Hepatocyte (in vitro differentiated cells): ENCODE results near the gene SLX4. TPM values are rescaled to one million over a fixed set of nuclear protein-coding genes. Genes with fewer than 3 reads are reported as not detected.

Experiments
- DNase-seq: peaks from one replicate; pipeline ENCODE4 v3.0.0-alpha.2; 2016; ENCODE audit warnings: low spot score
- H2AFZ ChIP-seq: fragments of 200-600 bp; sonication (generic); 2 replicates; pipeline ENCODE4 v1.6.0; 2016; ENCODE audit warnings: antibody characterized with exemption, mild to moderate bottlenecking
- H3K27ac ChIP-seq: fragments of 200-600 bp; sonication (generic); 2 replicates; pipeline ENCODE4 v1.5.1; 2016; ENCODE audit warnings: mild to moderate bottlenecking
- H3K27me3 ChIP-seq: fragments of 200-600 bp; sonication (generic); 2 replicates; pipeline ENCODE4 v1.6.1; 2016
- H3K36me3 ChIP-seq: fragments of 200-600 bp; sonication (generic); replicated peaks from 2 replicates; pipeline ENCODE4 v1.5.1; 2016; ENCODE audit warnings: low read depth; ENCODE audit not compliant: insufficient read depth
- H3K4me1 ChIP-seq: fragments of 200-600 bp; sonication (generic); 2 replicates; pipeline ENCODE4 v1.5.1; 2016; ENCODE audit warnings: mild to moderate bottlenecking, moderate library complexity; ENCODE audit not compliant: insufficient read depth
- H3K4me2 ChIP-seq: fragments of 200-600 bp; sonication (generic); 2 replicates; pipeline ENCODE4 v1.6.0; 2016
- H3K4me3 ChIP-seq: fragments of 200-600 bp; sonication (generic); 2 replicates; pipeline ENCODE4 v1.5.1; 2016; ENCODE audit warnings: mild to moderate bottlenecking
- H3K79me2 ChIP-seq: fragments of 200-600 bp; sonication (generic); 2 replicates; pipeline ENCODE4 v1.6.0; 2017; ENCODE audit warnings: mild to moderate bottlenecking
- H3K9me2 ChIP-seq: fragments of 200-600 bp; sonication (generic); replicated peaks from 2 replicates; pipeline ENCODE4 v1.6.0; 2017; ENCODE audit warnings: mild to moderate bottlenecking; ENCODE audit not compliant: insufficient read depth
- H3K9me3 ChIP-seq: fragments of 200-600 bp; sonication (generic); 2 replicates; pipeline ENCODE4 v1.5.1; 2016; ENCODE audit warnings: low read depth, mild to moderate bottlenecking
- H4K20me1 ChIP-seq: fragments of 200-600 bp; sonication (generic); 2 replicates; pipeline ENCODE4 v1.6.0; 2016; ENCODE audit warnings: mild to moderate bottlenecking; ENCODE audit not compliant: insufficient read depth, poor library complexity, severe bottlenecking
- EZH2 ChIP-seq: fragments of 200-600 bp; sonication (generic); IDR thresholded peaks from 2 replicates; pipeline ENCODE4 v1.6.1; 2016; ENCODE audit warnings: antibody characterized with exemption, mild to moderate bottlenecking, borderline replicate concordance
- EZH2phosphoT487 ChIP-seq: fragments of 200-600 bp; sonication (generic); IDR thresholded peaks from one replicate; pipeline ENCODE4 v1.6.1; 2018; ENCODE audit warnings: antibody characterized with exemption, mild to moderate bottlenecking, low read depth, moderate library complexity; ENCODE audit not compliant: unreplicated experiment, severe bottlenecking
- WGBS: methylation state at CpG from one replicate; pipeline ENCODE4 v1.1.6; 2016; ENCODE audit warnings: low lambda C conversion rate; ENCODE audit errors: missing lambda C conversion rate; 5-methylcytosine and 5-hydroxymethylcytosine counted together
- polyA plus RNA-seq: library from polyadenylated mRNA; unstranded; fragments of >200 nt; fragmentation: Nextera tagmentation; extraction: Ambion mirVana; gene quantifications from 2 replicates; pipeline ENCODE4 v1.2.1, GENCODE V29; 2016
- total RNA-seq: library from RNA; depleted of rRNA; stranded (reverse); fragments of >200 nt; gene quantifications from 2 replicates; pipeline ENCODE4 v1.2.3, GENCODE V29; 2014
- TF ChIP-seq, protein P1 (sequence below): fragments of 200-600 bp; sonication (generic); IDR thresholded peaks from 2 replicates; pipeline ENCODE4 v1.5.1; 2016; ENCODE audit warnings: antibody characterized with exemption, mild to moderate bottlenecking; ENCODE audit not compliant: poor library complexity

The SLX4 gene
- total and polyA plus RNA-seq, 2 experiments from 2014 or later: 1.9 to 4.6 TPM

DNA sequence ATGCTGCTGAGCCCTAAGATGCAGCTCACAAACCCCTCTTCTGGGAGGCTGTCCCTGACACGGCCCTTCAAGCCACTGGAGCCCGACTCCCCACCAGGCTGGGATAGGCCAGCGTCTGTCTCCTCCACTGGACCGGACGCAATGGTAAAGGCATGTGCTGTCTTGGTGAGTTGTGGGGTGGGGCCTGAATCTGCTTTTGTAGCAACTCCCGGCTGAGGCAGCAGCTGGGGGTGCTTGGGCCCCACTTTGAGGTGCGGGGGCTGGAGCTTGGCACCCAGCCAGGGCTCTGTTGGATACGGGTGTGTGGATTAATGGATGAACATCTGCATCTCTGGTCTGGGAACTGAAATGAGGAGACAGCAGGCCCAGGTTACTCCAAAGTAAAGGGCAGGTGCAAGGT is 30.7 kb downstream of the SLX4 start:
- Histone ChIP-seq H3K4me3 (no peak overlapping the region), H3K27ac (peak overlapping the region; percentile 85), H3K9me2 (no peaks in the 10 kb centered on the region), H3K4me1 (peaks cover 19% of the 10 kb centered on the region), H3K79me2 (no peaks in the 10 kb centered on the region), H3K4me2 (no peak overlapping the region), H4K20me1 (no peaks in the 10 kb centered on the region), H2AFZ (no peak overlapping the region), H3K36me3 (no peaks in the 10 kb centered on the region), H3K9me3 (no peaks in the 10 kb centered on the region), H3K27me3 (no peaks in the 10 kb centered on the region)
- peak; percentile 49 for DNase-seq
- WGBS: 60% methylated on average over 8 of the region's 8 CpGs
- TF ChIP-seq EZH2: no peak
- TF ChIP-seq, protein P1, sequence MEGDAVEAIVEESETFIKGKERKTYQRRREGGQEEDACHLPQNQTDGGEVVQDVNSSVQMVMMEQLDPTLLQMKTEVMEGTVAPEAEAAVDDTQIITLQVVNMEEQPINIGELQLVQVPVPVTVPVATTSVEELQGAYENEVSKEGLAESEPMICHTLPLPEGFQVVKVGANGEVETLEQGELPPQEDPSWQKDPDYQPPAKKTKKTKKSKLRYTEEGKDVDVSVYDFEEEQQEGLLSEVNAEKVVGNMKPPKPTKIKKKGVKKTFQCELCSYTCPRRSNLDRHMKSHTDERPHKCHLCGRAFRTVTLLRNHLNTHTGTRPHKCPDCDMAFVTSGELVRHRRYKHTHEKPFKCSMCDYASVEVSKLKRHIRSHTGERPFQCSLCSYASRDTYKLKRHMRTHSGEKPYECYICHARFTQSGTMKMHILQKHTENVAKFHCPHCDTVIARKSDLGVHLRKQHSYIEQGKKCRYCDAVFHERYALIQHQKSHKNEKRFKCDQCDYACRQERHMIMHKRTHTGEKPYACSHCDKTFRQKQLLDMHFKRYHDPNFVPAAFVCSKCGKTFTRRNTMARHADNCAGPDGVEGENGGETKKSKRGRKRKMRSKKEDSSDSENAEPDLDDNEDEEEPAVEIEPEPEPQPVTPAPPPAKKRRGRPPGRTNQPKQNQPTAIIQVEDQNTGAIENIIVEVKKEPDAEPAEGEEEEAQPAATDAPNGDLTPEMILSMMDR: no peak
- no peak for TF ChIP-seq EZH2phosphoT487

DNA sequence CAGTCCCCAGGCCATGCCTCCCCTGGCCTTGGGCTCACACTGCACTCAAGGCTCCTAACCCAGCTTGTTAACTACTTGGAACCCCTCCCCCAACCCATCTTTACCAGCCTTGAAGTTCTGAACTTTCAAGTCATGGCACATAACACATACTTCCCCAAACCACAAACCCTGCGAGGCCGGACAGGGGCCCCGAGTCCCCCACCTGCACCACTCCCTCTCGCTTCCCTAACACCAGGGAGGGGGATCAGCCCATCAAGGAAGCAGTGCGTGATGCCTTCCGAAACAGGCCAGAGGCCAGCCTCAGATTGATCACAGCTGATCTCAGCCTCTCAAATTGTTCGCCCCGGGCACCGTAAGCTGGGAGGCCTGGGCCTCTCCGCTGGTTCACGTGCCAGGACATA is 31.2 kb downstream of the SLX4 start:
- Histone ChIP-seq H3K36me3 (no peaks in the 10 kb centered on the region), H3K9me2 (no peaks in the 10 kb centered on the region), H3K27ac (peak overlapping the region; percentile 85), H3K79me2 (no peaks in the 10 kb centered on the region), H3K9me3 (no peaks in the 10 kb centered on the region), H3K27me3 (no peaks in the 10 kb centered on the region), H3K4me1 (peaks cover 19% of the 10 kb centered on the region), H4K20me1 (no peaks in the 10 kb centered on the region), H3K4me3 (no peak overlapping the region), H2AFZ (no peak overlapping the region), H3K4me2 (no peak overlapping the region)
- 72% methylated on average over 11 of the region's 11 CpGs for WGBS
- DNase-seq: no peak
- TF ChIP-seq EZH2phosphoT487 (no peak), EZH2 (no peak)
- TF ChIP-seq, protein P1: no peak

DNA sequence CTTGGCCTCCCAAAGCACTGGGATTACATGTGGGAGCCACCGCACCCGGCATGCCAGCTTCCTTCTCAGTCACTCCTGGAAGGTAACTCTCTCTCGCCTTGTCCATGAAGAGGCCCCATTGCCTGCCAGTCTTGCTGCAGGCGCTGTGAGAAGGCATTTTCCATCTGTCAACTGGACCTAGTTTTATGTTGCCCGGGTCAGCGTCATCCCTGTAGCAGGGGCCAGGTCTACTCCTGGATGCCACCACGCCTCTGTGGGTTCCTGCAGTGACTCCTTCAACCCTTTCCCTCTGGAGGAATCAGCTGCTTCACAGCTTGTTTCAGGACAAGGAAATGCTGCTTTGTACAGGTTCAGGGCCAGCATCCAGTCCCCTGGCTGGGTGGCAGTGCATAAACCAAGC is 31.6 kb downstream of the SLX4 start:
- 89% methylated on average over 7 of the region's 7 CpGs for WGBS

More for the DNA sequence above, 31.6 kb downstream of the SLX4 start:
- Histone ChIP-seq H3K27ac (peak overlapping the region; percentile 85), H3K4me2 (no peak overlapping the region), H3K79me2 (no peaks in the 10 kb centered on the region), H3K4me1 (peaks cover 19% of the 10 kb centered on the region), H2AFZ (no peak overlapping the region), H3K9me2 (no peaks in the 10 kb centered on the region), H3K27me3 (no peaks in the 10 kb centered on the region), H3K9me3 (no peaks in the 10 kb centered on the region), H3K4me3 (no peak overlapping the region), H3K36me3 (no peaks in the 10 kb centered on the region), H4K20me1 (no peaks in the 10 kb centered on the region)
- TF ChIP-seq EZH2 (no peak), EZH2phosphoT487 (no peak)
- TF ChIP-seq, protein P1: no peak
- no peak for DNase-seq
